Measurements from ENCODE around the gene PHF21A. TPM values are rescaled to one million over a fixed set of nuclear protein-coding genes. Genes with fewer than 3 reads are reported as not detected.
"Not testable (repeated sequence)": the region's sequence is repeated elsewhere in the genome, so short reads cannot be mapped to it uniquely, and the experiment has no call there.

Gene PHF21A
- total RNA-seq, 1 donor from 2014 or later = 44.1 TPM

- intact Hi-C loops (cut with micrococcal nuclease) = no loop called here
Observed at GRCh38 chr11:45906965-45907611, 214.2 kb downstream of the PHF21A start, which contains the start of gene FREY1. FREY1 (minus strand) TSS chr11:45907271; CDS start chr11:45907245, 26 bp downstream.

GRCh38 chr11:45906096-45906682 is 215.1 kb downstream of the PHF21A start:
- intact Hi-C loops (cut with micrococcal nuclease) = no loop called here

GRCh38 chr11:45905576-45905975 is 215.7 kb downstream of the PHF21A start:
- intact Hi-C loops (cut with micrococcal nuclease) = not testable (repeated sequence)

DNA sequence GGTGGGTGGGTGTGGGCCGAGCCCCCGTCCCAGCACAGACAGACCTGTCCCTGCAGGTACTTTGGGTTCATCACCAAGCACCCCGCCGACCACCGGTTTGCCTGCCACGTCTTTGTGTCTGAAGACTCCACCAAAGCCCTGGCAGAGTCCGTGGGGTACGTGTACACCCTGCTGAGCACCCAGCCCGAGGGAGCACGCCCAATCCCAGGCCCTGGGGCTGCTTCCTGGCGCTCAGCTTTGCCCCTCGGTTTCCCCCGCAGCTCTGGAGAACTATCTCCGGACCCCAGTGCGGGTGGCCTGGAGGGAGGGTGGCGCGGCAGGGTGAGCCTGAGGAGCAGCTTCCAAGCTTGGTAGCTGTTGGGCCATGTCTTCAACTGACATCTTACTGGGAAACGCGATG is 216.2 kb downstream of the PHF21A start:
- intact Hi-C loops (cut with micrococcal nuclease) = no loop called here

GRCh38 chr11:45904309-45904915 is 216.8 kb downstream of the PHF21A start:
- intact Hi-C loops (cut with micrococcal nuclease) = no loop called here

GRCh38 chr11:45902452-45903380 is 218.5 kb downstream of the PHF21A start:
- intact Hi-C loops (cut with micrococcal nuclease) = no loop called here

GRCh38 chr11:45901626-45902025 is 219.6 kb downstream of the PHF21A start:
- intact Hi-C loops (cut with micrococcal nuclease) = no loop called here

DNA sequence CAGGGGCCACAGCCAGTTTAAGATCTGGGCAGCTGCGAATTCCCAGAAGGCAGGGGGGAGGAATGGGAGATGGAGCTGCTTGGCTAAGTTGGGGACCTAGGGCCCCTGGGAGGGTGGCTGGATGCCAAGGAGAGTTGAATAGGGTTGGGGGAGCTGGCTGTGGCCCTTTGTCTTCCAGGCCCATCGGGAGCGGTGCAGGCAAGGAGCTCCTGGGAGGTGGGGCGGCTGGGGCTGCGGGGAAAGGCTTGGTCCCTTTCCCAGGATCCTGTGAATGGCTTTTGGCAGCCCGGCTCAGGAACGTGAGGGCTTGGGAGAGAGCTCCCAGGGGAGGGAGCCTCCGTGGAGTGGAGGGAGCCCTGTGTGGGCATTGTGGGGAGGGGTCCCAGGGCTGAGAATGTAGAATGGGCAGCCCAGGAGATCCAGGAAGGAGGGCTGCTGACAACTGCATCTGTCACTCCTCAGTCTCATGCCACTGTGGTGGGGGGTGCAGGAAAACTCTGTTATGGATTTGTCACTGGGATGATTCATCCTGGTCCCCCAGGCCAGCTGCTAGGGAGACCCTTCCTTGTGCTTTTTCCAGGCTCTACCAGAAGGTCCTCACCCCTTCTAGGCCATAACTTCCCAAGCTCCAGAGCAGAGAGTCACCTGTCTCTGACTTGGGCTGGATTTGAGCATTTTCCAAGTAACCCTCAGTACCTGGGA is 220.2 kb downstream of the PHF21A start:
- intact Hi-C loops (cut with micrococcal nuclease) = no loop called here

- intact Hi-C loops (cut with micrococcal nuclease) = not testable (repeated sequence)
Observed at GRCh38 chr11:45900175-45900800, 221.0 kb downstream of the PHF21A start.

GRCh38 chr11:45899448-45900174 is 221.6 kb downstream of the PHF21A start:
- intact Hi-C loops (cut with micrococcal nuclease) = loop anchor here (1.0 kb wide), 2 partner anchors 14 to 19 kb away; partner anchors contain the start of gene MAPK8IP1

- intact Hi-C loops (cut with micrococcal nuclease) = loop anchor here (1.0 kb wide), 2 partner anchors 14 to 19 kb away; partner anchors contain the start of gene MAPK8IP1
Observed at GRCh38 chr11:45899086-45899447, 222.2 kb downstream of the PHF21A start.

GRCh38 chr11:45897556-45897955 is 223.7 kb downstream of the PHF21A start:
- intact Hi-C loops (cut with micrococcal nuclease) = no loop called here

DNA sequence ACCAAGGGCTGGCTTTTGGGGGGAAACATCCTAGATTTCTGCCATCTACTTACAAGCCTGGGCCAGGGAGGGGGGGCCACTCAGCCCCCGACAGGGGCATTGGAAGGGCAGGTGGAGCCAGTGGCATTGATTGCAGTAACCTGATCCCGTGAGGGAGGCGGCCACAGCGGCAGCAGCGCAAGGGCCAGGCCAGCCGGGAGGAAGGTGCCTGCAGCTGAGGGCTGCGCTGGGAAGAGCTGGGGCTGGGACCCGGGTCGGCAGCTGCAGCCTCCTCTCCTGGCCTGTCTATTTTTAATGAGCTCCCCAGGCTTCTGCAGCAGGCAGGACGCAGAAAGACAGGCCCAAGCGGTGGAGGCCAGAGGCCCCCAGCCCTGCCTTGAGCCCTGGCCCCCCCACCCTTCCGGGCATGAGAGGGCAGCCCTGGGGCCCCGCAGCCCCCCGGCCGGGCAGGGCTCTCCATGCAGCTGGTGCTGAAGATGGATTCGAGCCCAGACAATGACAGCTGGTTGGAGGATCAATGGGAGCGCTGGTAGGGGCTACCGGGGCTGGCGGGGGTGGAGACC is 224.8 kb downstream of the PHF21A start:
- intact Hi-C loops (cut with micrococcal nuclease) = no loop called here

- intact Hi-C loops (cut with micrococcal nuclease) = no loop called here
Observed at GRCh38 chr11:45895553-45896259, 225.5 kb downstream of the PHF21A start.

DNA sequence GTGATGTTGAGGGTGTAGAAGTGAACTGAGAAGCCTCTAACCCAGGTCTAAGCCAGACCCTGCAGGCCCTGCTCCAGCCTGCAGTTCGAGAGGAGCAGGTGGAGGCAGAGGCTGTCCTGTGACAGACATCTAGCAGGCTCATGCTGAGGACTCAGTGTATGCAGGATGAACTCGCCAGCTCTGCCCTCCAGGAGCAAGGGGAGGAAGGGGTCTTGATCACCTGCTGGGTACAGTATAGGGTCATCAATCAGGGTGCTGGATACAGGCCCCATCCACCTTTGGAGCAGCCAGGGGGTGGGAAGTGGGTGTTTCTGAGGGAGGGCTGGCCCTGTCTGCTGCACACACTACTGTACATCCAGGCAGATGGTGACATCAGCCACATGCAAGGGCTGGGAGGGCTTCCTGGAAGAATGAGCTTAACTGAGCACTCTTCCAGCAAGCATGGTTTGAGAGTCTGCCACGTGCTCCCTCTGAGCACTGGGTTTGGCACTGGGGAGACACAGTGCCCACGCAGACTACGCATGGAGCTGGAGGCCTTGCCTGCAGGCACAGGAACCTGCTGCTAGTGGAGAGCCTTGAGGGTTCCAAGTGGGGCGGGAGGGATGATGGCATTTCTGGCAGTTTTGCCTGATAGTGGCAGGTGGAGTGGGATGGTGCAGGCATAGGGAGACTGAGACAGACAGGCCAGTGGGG is 226.6 kb downstream of the PHF21A start:
- intact Hi-C loops (cut with micrococcal nuclease) = no loop called here

DNA sequence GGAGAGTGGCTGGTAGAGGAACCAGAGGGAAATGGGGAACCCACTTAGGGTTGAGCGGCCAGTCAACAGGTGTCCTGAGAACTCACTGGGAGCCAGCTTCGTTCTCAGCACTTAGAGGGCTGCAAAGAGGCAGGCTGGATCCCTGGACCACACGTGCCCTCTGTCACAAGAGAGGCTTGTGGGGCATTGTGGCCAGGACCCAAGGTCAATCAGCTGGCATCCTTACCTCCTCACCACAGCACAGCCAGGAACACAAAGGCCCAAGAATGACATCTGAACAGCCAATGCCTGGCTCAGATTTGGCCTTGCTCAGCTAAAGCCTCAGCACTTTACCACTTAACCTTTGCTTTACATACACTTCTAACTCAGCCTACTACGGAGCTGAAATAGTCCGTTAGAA is 228.4 kb downstream of the PHF21A start:
- intact Hi-C loops (cut with micrococcal nuclease) = no loop called here

DNA sequence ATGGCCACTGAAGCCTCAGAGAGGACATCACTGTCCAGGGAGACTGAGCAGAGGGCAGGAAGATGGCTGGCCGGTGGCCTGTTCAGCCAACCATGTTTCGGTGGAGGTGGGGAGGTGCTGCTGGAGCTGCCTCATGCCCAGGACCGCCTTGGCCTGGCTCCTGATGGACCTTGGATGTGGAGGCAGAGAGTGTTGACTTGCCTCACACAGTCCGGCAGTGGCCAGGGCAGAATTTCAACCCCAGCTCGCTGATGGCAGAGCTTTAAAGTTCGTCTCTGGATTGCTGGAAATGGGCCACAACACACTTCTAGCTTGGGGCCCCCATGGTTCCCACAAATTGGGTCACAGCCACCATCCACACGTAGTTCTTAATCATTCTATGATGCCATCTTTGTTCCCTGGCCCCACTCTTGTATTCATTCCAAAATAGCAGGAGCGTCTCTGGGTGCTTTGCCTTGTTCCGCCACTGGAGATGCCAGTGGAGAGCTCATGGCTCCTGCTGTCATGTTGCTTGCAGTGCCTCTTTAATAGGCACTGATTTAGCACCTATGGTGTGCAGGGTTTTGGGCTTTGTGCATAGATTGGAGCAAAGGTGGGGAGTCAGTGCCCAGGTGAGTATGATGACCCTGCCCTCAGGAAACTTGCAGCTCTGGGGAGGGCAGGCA is 230.2 kb downstream of the PHF21A start:
- intact Hi-C loops (cut with micrococcal nuclease) = no loop called here

- intact Hi-C loops (cut with micrococcal nuclease) = no loop called here
Observed at GRCh38 chr11:45889966-45890365, 231.3 kb downstream of the PHF21A start.
